ENCODE data around the gene MMAB.

MMAB gene

GRCh38 chr12:109504068-109504467, 69.2 kb downstream of the MMAB start:
- DNase-seq (ENCODE audit: low read depth), result no peak
- TF ChIP-seq, protein P1, sequence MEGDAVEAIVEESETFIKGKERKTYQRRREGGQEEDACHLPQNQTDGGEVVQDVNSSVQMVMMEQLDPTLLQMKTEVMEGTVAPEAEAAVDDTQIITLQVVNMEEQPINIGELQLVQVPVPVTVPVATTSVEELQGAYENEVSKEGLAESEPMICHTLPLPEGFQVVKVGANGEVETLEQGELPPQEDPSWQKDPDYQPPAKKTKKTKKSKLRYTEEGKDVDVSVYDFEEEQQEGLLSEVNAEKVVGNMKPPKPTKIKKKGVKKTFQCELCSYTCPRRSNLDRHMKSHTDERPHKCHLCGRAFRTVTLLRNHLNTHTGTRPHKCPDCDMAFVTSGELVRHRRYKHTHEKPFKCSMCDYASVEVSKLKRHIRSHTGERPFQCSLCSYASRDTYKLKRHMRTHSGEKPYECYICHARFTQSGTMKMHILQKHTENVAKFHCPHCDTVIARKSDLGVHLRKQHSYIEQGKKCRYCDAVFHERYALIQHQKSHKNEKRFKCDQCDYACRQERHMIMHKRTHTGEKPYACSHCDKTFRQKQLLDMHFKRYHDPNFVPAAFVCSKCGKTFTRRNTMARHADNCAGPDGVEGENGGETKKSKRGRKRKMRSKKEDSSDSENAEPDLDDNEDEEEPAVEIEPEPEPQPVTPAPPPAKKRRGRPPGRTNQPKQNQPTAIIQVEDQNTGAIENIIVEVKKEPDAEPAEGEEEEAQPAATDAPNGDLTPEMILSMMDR (conservative IDR thresholded peaks at IDR 0.05; ENCODE audit: control insufficient read depth, insufficient read depth, low read depth, low read length), result no peak

More at GRCh38 chr12:109504068-109504467, 69.2 kb downstream of the MMAB start:
- H3K4me3 ChIP-seq (ENCODE audit: control insufficient read depth, low read depth, low read length), result no peak overlapping the region
